GM21576 (cell line): ENCODE measurements around the gene TAF8.

ENCODE experiments used
- ATAC-seq: cut with Tn5 transposase; IDR thresholded peaks from one replicate; pipeline ENCODE4 v1.9.1; 2021; ENCODE audit warnings: mild to moderate bottlenecking, moderate library complexity; ENCODE audit not compliant: unreplicated experiment

TAF8 gene

DNA sequence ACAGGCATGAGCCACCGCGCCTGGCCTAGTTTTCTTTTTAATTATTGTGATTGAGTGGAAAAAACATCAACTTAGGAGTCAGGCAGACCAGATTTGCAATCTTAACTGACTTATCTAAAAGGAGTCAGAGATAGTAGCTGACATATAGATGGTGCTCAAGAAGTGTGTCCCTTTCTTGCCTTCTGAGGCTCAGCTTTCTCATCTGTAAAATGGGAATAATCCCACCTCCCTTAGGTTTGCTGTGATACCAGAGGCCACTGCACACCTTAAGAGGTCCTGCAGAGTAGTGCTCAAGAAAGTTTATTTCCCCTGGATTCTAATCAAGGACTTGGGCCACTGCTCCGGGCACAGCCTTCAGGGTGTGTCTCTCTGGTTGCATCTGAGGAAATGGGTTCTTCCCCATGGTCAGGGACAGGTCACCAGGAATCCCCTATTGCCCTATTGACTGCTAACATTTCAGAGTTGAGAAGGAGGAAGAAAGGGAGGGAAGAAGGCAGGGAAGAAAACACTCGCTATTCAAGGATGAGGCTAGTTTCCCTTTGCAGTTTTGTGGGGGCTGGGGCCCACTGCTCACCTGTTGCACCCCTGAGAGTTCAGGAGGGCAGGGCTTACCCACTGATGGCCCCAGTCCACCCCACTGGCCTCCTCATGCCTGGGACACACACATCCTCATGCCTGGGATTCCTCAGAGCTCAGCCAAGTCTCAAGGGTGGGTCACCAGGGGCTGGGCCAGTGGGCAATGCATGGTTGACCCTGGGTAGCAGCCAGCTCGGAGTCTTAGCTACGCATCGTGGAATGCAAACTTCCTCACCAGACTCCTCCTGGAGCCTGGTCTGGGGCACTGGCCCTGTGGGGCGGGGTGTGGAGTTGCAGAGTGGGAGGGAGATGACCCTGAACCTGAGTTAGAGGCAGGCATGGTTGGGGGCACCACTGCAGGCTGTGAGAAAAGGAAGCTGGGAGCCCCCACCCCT is 70.9 kb downstream of the TAF8 start:
- ATAC-seq: no peak

DNA sequence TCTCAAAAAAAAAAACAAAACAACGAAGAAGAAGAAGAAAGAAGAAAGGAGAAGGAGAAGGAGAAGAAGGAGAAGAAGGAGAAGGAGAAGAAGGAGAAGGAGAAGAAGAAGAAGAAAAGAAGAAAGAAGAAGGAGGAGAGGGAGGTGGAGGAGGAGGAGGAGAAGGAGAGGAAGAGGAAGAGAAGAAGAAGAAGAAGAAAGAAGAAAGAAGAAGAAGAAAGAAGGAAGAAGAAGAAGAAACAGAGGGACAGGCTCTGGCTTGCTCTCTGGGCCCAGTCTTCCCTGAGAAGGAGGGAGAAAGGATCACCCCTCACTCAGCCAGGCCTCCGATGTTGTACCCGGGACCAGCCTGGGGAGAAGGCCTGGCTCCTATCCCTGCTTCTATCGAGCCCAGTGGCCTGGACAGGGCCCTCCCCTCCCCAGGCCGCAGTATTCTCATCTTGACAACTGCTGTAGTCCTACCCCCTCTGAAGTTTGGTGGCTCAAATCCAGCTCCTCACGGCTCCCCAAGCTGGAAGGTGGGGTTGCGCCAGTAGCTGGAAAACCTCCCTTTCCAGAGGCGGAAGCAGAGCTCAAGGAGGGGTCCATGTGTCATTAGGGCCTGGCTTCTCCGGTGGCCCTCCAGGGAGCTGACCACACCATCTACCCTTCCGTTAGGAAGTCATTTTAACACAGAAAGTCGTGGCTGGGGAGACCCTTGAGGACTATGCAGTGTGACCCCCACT is 73.2 kb downstream of the TAF8 start:
- no peak for ATAC-seq

DNA sequence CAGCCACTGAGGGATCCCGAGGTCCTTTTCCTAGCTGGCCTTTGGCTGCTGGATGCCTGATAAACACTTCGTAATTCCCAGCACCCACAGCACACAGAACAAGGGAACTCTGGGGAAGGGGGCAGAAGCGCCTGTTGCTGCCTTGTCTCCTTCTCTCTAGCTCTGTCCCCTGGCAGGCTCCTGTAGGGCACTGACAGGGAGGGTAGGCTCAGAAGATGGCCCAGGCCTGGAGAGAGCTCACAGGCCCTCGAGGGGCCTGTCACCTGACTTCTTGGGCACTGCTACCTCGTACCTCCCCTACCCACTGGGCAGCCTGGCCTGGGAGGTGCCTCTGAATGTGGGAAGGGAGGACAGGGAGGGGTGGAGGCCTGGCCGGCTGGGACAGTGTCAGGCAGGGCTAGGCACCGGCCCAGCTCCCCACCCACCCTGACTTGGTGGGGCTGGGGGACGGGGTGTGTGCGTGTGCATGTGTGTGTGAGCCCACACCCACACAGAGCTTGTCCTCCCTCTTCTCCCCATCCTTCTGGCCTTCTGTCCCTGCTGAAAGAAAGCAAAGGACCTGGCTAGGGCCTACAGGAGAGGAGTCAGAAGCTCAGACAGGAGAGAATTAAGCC is 74.0 kb downstream of the TAF8 start:
- no peak for ATAC-seq

DNA sequence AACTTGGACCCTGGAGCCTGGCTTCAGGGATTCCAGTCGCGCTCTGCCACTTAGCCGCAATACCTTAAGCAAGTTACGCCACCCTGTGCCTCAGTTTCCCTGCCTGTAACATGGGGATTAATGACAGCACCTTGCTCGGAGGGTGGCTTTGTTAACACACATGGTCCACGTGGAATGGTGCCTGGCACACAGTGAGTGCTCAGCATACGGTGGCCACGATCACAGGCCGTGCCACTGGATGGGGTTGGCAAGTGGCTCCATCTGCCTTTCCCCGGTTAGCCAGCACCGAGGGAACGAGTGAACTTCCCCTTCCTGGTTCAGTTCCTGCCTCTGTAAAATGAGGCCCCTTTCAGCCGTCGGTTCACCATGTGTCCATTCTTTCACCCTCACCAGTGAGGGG is 74.9 kb downstream of the TAF8 start:
- ATAC-seq: no peak

DNA sequence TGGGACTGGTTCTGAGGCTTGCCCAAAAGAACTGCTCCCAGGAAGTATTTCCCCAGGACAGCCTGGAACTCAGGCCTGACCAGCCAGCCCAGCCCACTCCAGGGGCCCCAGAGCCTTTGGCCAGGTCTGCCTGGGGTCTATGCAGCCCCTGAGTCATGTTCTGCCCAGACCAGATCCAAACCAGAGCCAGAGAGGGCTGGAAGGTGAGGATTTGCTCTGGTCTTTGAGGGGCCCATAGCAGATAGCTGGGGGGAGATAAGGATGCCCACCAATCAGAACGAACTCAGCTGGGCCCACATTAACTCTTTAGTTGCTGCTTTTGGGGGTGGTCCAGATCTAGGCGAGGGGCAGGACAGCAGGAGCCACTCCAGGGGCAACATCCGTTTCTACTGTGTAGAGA is 75.3 kb downstream of the TAF8 start:
- ATAC-seq: no peak

DNA sequence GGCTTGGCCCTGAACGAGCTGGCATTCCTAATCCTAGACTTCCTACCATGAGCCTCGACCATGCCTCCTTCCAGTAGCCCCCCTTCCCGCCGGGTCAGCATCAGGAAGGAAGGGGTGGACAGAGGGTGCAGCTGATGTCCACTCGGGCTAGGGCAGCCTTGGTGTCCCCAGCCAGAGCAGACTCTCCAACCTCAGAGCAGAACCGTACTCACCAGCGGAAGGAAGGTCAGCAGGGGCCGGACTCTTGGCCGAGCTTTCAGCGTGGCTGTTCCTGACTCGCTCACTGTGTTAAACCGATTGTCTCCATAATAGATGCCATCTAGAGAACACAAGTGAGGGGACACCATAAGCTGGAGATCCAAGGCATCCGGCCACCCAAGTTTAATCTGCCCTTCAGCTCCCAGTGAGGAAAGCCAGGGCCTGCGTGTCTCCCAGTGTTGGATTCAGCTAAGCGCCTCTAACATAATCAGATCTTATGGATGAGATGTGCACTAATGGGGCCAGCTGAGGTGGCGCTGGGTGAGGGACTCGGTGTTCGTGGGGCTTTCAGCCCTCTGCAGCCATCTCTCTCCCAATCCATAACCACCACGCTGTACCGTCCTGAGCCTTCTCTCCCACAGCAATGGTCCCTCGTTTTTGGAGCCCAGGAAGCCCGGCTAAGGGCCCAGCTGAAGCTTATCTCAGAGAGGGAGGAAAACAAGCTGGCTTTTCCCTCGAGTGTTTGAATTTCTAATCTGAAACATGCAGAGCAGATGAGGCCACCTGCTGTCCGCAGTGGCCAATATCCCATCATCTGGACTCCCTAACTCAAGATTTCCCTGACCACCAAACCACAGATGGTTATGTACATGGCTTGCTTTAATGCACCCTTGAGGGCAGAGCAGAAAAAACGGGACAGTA is 78.4 kb downstream of the TAF8 start:
- ATAC-seq: no peak

DNA sequence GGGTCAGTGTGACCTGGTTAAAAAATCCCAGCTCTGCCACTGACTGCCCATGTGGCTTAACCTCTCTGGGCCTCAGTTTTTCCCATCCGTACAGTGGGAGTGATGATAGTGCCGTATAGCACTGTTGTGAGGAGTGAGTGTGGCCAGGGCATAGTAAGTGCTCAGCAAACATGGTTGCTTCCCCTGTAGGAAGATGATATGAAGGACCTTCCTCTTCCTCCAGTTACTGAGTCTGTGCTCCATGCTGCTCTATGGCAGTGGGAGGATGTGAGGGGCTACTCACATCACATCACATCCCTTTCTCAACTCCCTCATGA is 79.0 kb downstream of the TAF8 start:
- ATAC-seq: no peak

DNA sequence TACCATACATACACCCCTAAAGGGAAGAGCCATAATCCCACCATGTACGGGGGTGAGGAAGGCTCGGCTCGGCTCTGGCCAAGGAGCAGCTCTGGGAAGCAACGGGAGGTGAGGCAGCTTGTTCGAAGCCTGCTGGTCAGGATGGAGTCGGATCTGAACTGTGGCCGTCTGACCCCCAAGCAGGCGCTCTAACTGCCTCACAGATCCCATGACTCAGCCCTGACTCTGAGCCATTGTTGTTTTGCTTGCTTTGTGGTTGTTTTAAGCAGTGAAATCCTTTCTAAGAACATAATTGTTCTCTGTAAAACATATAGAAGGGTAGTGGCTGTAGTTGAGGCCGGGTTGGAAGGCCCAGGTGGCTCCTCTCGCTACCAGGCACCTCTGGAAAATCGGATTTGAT is 81.2 kb downstream of the TAF8 start:
- no peak for ATAC-seq

DNA sequence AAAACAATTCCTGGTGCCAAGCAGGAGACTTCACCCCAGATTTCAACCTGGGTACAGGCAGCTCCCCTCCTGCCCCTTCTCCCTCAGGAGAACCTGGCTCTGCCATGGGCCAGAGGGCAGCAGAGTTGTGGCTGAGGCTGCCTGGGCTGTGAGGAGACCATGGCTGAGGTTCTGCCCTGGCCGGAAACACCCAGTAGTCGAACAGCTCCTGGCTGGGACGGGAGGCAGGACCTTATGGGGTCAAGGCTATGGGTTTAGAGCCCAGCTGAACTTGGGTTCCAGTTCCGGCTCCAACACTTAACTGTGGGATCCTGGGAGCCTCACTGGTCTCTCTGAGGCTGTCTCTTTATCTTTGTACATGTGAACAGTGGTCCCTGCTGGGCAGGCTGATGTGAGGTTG is 83.6 kb downstream of the TAF8 start:
- ATAC-seq: no peak

DNA sequence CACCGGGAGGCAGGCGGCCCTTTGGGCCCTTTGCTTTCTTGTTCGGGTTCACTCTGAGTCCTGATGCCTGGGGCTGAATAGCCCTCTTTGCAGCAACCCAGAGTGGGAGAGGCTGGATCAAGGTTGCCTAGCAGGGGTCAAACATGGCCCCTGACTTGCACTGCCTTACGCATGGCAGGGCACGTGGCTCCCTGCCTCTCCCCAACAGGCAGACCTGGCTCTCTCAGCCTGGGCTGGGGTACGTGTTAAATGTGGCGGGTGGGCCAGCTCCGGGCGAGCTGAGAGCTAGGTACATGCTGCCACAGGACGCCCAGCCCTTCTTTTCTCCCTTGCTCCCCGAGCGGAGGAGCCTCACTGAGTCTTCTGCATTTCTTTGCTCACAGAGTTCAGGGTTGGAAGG is 84.8 kb downstream of the TAF8 start:
- no peak for ATAC-seq

DNA sequence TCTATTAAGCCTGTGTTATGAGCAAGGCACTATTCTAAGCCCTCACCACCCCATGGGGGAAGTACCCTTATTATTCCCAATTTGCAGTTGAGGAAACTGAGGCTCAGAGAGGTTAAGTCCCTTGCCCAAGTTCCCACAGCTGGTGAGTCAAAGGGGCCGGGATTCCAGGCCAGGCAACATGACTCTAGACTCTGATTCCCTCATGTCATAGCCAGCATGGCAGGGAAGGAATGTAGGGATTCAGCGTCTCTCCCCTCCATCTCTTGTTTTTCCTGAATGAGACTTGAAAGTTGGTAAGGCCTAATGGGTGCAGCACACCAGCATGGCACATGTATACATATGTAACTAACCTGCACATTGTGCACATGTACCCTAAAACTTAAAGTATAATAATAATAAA is 85.4 kb downstream of the TAF8 start:
- no peak for ATAC-seq

DNA sequence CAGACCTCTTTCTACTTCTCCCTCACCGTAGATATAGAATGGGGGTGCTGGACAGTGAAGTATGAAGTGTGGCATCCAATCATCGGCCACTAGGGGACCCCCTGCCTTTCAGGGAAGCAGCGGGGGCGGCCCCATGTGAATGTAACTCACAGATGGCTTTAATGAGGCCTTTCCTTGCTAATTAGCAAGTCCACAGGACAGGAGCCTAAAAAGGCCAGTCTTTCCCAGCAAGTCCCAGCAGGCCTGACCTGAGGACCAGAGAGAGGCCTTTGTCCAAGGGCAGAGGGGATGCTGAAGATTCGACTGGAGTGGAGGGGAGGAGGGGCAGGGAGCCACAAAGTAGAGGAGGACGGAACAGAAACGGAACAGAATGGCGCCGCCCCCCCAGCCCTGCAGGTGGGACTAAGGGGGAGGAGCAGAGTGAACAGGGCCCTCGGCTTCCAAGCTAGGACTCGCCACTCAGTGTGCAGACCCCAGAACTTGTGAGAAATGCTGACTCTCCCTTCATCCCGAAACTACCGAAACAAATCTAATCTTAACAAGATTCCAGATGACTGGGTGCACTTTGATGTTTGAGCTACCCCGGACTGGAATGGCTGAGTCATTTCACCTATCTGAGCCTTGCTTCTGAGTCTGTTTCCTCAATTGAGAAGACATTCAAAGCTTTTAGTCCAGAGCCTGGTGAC is 86.3 kb downstream of the TAF8 start:
- no peak for ATAC-seq
